Liver (tissue), 3 donors: ENCODE data around the gene BPIFB1.

ENCODE experiments used
- ATF3 ChIP-seq: IDR thresholded peaks from 2 replicates; pipeline ENCODE4 v1.6.1; 2016; ENCODE audit warnings: antibody characterized with exemption
- CTCF ChIP-seq: fragments of 150-350 bp; IDR thresholded peaks from 2 replicates; pipeline ENCODE4 v1.5.1; 2017; ENCODE audit warnings: improper control_type of control experiment, low read depth, low read length; ENCODE audit not compliant: missing input control
- FOXA1 ChIP-seq: IDR thresholded peaks from 2 replicates; pipeline ENCODE4 v1.6.1; 2016; ENCODE audit warnings: antibody characterized with exemption
- GABPA ChIP-seq, 2 donors: IDR thresholded peaks in 1 of 2; conservative IDR thresholded peaks in 1 of 2; 2 replicates each; pipeline ENCODE4 v1.6.1; 2016; ENCODE audit warnings: antibody characterized with exemption in 2 of 2, mild to moderate bottlenecking in 1 of 2, moderate library complexity in 1 of 2
- HNF4A ChIP-seq, 2 donors: conservative IDR thresholded peaks; 2 replicates each; pipeline ENCODE4 v1.6.1; 2016; ENCODE audit warnings: antibody characterized with exemption in 2 of 2, mild to moderate bottlenecking in 2 of 2
- JUND ChIP-seq, 2 donors: IDR thresholded peaks; 2 replicates each; pipeline ENCODE4 v1.6.1; 2016; ENCODE audit warnings: antibody characterized with exemption in 2 of 2
- MAX ChIP-seq: IDR thresholded peaks from 2 replicates; pipeline ENCODE4 v1.6.1; 2016; ENCODE audit warnings: antibody characterized with exemption
- RAD21 ChIP-seq, 2 donors: IDR thresholded peaks; 2 replicates each; pipeline ENCODE4 v1.6.1; 2016; ENCODE audit warnings: antibody characterized with exemption in 2 of 2, mild to moderate bottlenecking in 2 of 2
- REST ChIP-seq: IDR thresholded peaks from 2 replicates; pipeline ENCODE4 v1.6.1; 2016; ENCODE audit warnings: antibody characterized with exemption, mild to moderate bottlenecking
- SP1 ChIP-seq: IDR thresholded peaks from 2 replicates; pipeline ENCODE4 v1.6.1; 2018; ENCODE audit warnings: antibody characterized with exemption, mild to moderate bottlenecking
- TAF1 ChIP-seq: conservative IDR thresholded peaks from 2 replicates; pipeline ENCODE4 v1.6.1; 2016; ENCODE audit warnings: antibody characterized with exemption, mild to moderate bottlenecking
- YY1 ChIP-seq: IDR thresholded peaks from 2 replicates; pipeline ENCODE4 v1.6.1; 2016; ENCODE audit warnings: antibody characterized with exemption, mild to moderate bottlenecking
- ZBTB33 ChIP-seq: IDR thresholded peaks from 2 replicates; pipeline ENCODE4 v1.6.1; 2016; ENCODE audit warnings: antibody characterized with exemption
- donor health status: healthy.
- donor health status: healthy.

- TF ChIP-seq CTCF (no peak), GABPA (IDR thresholded peaks at IDR 0.05 in 1 of 2, conservative IDR thresholded peaks at IDR 0.05 in 1 of 2) (no peak), MAX (no peak), REST (no peak), ZBTB33 (no peak), TAF1 (no peak), ATF3 (no peak), JUND (IDR thresholded peaks at IDR 0.05) (no peak), HNF4A (conservative IDR thresholded peaks at IDR 0.05) (no peak), FOXA1 (no peak), YY1 (no peak), RAD21 (IDR thresholded peaks at IDR 0.05) (no peak), SP1 (no peak)
These were observed 40.2 kb downstream of the BPIFB1 start for GRCh38 chr20:33323236-33323635.
